MCF 10A (cell line): ENCODE data around the gene IL4. TPM values are rescaled to one million over a fixed set of nuclear protein-coding genes. Genes with fewer than 3 reads are reported as not detected.

Experiments used
- BruUV-seq: library from RNA; stranded (reverse); fragments of 400-500 nt; replicated peaks from 2 replicates; lab custom pipeline; 2021; lab: Mats Ljungman, UMichigan
- CTCF ChIA-PET: fragments of 300-600 bp; sonication (Branson Sonifier 250); formaldehyde crosslinking; extraction: SDS; loops from one replicate; lab custom pipeline; 2021; ENCODE audit warnings: antibody characterized with exemption, inconsistent platforms; lab: Yijun Ruan, JAX
- POLR2A ChIA-PET: fragments of 300-600, 350-650 bp; sonication (Branson Sonifier 250); formaldehyde crosslinking; extraction: SDS; loops from one replicate; lab custom pipeline; 2020; ENCODE audit warnings: antibody characterized with exemption, inconsistent platforms; lab: Yijun Ruan, JAX
- DNase-seq: peaks from one replicate; pipeline ENCODE4 v3.0.0-alpha.2; 2018; ENCODE audit not compliant: unreplicated experiment
- H3K27ac Mint-ChIP-seq: one replicate; pipeline ENCODE4 v1.8.0; 2022; ENCODE audit warnings: mild to moderate bottlenecking, low read depth, mixed read lengths; ENCODE audit not compliant: unreplicated experiment
- H3K27me3 Mint-ChIP-seq: one replicate; pipeline ENCODE4 v1.8.0; 2022; ENCODE audit warnings: mixed read lengths; ENCODE audit not compliant: insufficient read depth, unreplicated experiment
- H3K36me3 Mint-ChIP-seq: one replicate; pipeline ENCODE4 v1.8.0; 2022; ENCODE audit warnings: mild to moderate bottlenecking, moderate library complexity, mixed read lengths; ENCODE audit not compliant: insufficient read depth, unreplicated experiment
- H3K4me1 Mint-ChIP-seq: one replicate; pipeline ENCODE4 v1.8.0; 2022; ENCODE audit warnings: mixed read lengths; ENCODE audit not compliant: insufficient read depth, unreplicated experiment
- H3K4me3 Mint-ChIP-seq: one replicate; pipeline ENCODE4 v1.8.0; 2022; ENCODE audit warnings: mild to moderate bottlenecking, moderate library complexity, mixed read lengths; ENCODE audit not compliant: unreplicated experiment
- H3K9me3 Mint-ChIP-seq: one replicate; pipeline ENCODE4 v1.8.0; 2022; ENCODE audit warnings: mixed read lengths; ENCODE audit not compliant: unreplicated experiment
- intact Hi-C: fragments of 100-400 bp; cut with micrococcal nuclease; formaldehyde crosslinking; loops from 2 replicates; pipeline ENCODE4 v1.14.1; 2022
- total RNA-seq: library from RNA; stranded (reverse); gene quantifications from 2 replicates; pipeline ENCODE4 v1.2.3, GENCODE V29; 2022
- TF ChIP-seq, protein P1 (sequence below): fragments of 200-600 bp; IDR thresholded peaks from one replicate; pipeline ENCODE4 v1.8.0; 2022; ENCODE audit warnings: antibody characterized with exemption, mild to moderate bottlenecking; ENCODE audit not compliant: unreplicated experiment

IL4 gene
- total RNA-seq, 1 experiment from 2014 or later, result not detected

DNA sequence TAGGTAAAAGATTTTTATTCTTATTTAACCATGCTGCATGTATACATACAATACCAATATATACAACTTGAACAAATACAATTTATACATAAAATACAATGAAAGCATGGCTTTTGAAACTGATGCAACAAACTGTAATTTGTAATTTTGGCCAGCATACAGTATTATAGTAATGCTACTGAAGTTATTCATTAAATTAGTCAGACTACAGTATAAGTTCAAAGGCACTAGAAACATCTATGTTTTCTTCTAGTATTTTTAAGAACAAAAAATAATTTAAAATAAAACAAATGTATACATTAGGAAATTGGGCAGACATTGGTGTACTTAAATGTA lies 18.8 kb downstream of the IL4 start:
- BruUV-seq, result no TSS peak
- no peak overlapping the region for H3K4me3 Mint-ChIP-seq
- ChIA-PET POLR2A (no interaction called here), CTCF (no interaction called here)
- DNase-seq, result no peak
- H3K4me1 Mint-ChIP-seq, result peaks cover 6% of the 10 kb centered on the region
- H3K27me3 Mint-ChIP-seq, result no peaks in the 10 kb centered on the region
- peaks cover 11% of the 10 kb centered on the region for H3K36me3 Mint-ChIP-seq
- intact Hi-C loops, result no loop called here
- no peak overlapping the region for H3K27ac Mint-ChIP-seq
- peaks cover 8% of the 10 kb centered on the region for H3K9me3 Mint-ChIP-seq
- TF ChIP-seq, protein P1, sequence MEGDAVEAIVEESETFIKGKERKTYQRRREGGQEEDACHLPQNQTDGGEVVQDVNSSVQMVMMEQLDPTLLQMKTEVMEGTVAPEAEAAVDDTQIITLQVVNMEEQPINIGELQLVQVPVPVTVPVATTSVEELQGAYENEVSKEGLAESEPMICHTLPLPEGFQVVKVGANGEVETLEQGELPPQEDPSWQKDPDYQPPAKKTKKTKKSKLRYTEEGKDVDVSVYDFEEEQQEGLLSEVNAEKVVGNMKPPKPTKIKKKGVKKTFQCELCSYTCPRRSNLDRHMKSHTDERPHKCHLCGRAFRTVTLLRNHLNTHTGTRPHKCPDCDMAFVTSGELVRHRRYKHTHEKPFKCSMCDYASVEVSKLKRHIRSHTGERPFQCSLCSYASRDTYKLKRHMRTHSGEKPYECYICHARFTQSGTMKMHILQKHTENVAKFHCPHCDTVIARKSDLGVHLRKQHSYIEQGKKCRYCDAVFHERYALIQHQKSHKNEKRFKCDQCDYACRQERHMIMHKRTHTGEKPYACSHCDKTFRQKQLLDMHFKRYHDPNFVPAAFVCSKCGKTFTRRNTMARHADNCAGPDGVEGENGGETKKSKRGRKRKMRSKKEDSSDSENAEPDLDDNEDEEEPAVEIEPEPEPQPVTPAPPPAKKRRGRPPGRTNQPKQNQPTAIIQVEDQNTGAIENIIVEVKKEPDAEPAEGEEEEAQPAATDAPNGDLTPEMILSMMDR, result no peak

DNA sequence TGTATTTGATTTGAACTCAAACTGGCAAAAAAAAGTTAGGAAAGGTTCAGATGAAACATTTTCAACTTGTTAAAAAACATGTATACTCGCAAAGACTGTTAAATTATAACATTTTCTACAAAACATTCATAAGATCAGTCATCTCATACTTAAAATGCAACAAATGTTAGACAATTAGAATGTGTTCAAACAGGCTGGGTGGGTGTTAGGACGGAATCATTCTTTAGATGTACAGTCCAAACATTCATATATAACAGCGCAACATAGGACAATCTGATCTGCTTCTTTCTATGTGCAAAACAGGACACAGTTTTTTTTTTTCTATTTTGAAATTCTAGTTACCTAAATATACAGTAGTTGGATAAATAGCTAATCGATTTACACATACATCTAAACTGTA lies 22.2 kb downstream of the IL4 start:
- H3K4me3 Mint-ChIP-seq, result no peak overlapping the region
- H3K4me1 Mint-ChIP-seq, result peaks cover 6% of the 10 kb centered on the region
- CTCF ChIA-PET, result interaction anchor here (0.6 to 1.2 kb wide), 3 partner anchors 18 to 360 kb away, joined by 3 read pairs; no protein-coding TSS in a partner anchor
- DNase-seq, result no peak
- POLR2A ChIA-PET, result interaction anchor here (1.0 to 1.8 kb wide), 4 partner anchors 8 to 114 kb away, joined by 3 to 11 read pairs (median 4); no protein-coding TSS in a partner anchor
- intact Hi-C loops, result no loop called here
- H3K27me3 Mint-ChIP-seq, result no peaks in the 10 kb centered on the region
- TF ChIP-seq, protein P1, result no peak
- TSS peak; percentile 13 for BruUV-seq
- H3K9me3 Mint-ChIP-seq, result peaks cover 8% of the 10 kb centered on the region
- peaks cover 44% of the 10 kb centered on the region for H3K36me3 Mint-ChIP-seq
- H3K27ac Mint-ChIP-seq, result no peak overlapping the region

DNA sequence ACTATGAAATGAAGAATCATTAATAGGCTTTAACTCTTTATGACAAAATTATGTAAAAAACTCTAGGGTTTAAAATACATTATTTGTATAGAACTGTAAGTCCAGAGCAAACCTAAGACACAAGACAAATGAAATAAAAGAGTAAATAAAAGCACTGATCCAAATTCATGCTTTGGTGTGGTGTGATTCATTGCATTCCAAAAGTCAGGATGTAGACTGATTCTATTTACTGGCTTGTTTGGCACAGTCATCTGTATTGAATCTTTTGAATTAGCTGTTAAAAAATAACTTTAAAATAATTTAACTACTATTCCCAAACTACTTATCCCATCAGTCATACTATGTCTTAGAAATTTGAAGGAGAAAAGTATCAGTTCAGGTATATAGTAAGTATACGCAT lies 31.1 kb downstream of the IL4 start:
- intact Hi-C loops, result no loop called here
- peaks cover 7% of the 10 kb centered on the region for H3K4me1 Mint-ChIP-seq
- ChIA-PET CTCF (interaction anchor here (0.7 to 1.3 kb wide), 4 partner anchors 11 to 204 kb away, joined by 3 to 4 read pairs (median 4); partner anchors contain the start of gene KIF3A), POLR2A (interaction anchor here (0.5 to 2.6 kb wide), 4 partner anchors 9 to 536 kb away, joined by 3 to 11 read pairs (median 4); partner anchors contain the start of gene IL4)
- peak; percentile 18 for DNase-seq
- H3K36me3 Mint-ChIP-seq, result peaks cover 32% of the 10 kb centered on the region
- no peaks in the 10 kb centered on the region for H3K9me3 Mint-ChIP-seq
- TF ChIP-seq, protein P1, result no peak
- no peaks in the 10 kb centered on the region for H3K27me3 Mint-ChIP-seq
- H3K4me3 Mint-ChIP-seq, result no peak overlapping the region
- H3K27ac Mint-ChIP-seq, result no peak overlapping the region
- BruUV-seq, result no TSS peak

DNA sequence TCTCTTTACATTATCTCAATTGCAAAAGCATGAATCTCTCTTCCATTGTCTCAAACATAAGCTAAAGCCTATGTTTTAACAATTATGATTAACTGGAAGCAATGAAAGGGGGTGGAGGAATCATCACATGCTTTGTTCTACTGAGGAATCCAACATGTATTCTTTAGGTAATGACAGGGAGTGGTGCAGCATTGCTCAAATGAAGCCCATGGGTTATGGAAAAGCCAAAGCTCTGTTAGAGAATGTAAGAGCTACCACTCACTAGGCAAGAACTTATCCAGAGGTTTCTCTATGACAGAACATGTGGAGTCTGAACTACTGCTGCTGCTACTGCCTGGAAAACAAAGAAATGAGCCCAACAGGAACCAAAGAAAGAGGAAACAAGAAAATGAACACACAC lies 34.9 kb downstream of the IL4 start:
- H3K27me3 Mint-ChIP-seq, result no peaks in the 10 kb centered on the region
- peaks cover 7% of the 10 kb centered on the region for H3K4me1 Mint-ChIP-seq
- peaks cover 13% of the 10 kb centered on the region for H3K36me3 Mint-ChIP-seq
- no peak for DNase-seq
- no peak overlapping the region for H3K4me3 Mint-ChIP-seq
- TF ChIP-seq, protein P1, result no peak
- no TSS peak for BruUV-seq
- ChIA-PET POLR2A (interaction anchor here (0.6 kb wide), 1 partner anchor 529 kb away, joined by 3 read pairs; no protein-coding TSS in a partner anchor), CTCF (interaction anchor here (0.6 to 1.6 kb wide), 8 partner anchors 27 to 183 kb away, joined by 3 to 6 read pairs (median 3); no protein-coding TSS in a partner anchor)
- intact Hi-C loops, result no loop called here
- no peaks in the 10 kb centered on the region for H3K9me3 Mint-ChIP-seq
- no peak overlapping the region for H3K27ac Mint-ChIP-seq
